H1 (cell line): ENCODE measurements around the gene CHST12. TPM values are rescaled to one million over a fixed set of nuclear protein-coding genes. Genes with fewer than 3 reads are reported as not detected.

Experiments used
- CTBP2 ChIP-seq: IDR thresholded peaks from 2 replicates; pipeline ENCODE4 v1.7.0; 2011; ENCODE audit warnings: borderline replicate concordance, mild to moderate bottlenecking, moderate library complexity, mixed read lengths, low read length; ENCODE audit not compliant: insufficient read depth, insufficient read length
- GTF2F1 ChIP-seq: IDR thresholded peaks from 2 replicates; pipeline ENCODE4 v1.6.1; 2012; ENCODE audit warnings: low read depth, low read length, improper control_type of control experiment, borderline replicate concordance
- SIN3A ChIP-seq, 2 experiments: IDR thresholded peaks in 1 of 2; conservative IDR thresholded peaks in 1 of 2; 2 replicates each; pipeline ENCODE4 v1.6.1; 2011 to 2012; ENCODE audit warnings: low read length in 2 of 2, improper control_type of control experiment in 1 of 2, low read depth in 1 of 2, mild to moderate bottlenecking in 1 of 2
- SP1 ChIP-seq: IDR thresholded peaks from 2 replicates; pipeline ENCODE4 v1.6.1; 2011; ENCODE audit warnings: low read depth, low read length
- SP2 ChIP-seq: IDR thresholded peaks from 2 replicates; pipeline ENCODE4 v1.6.1; 2012; ENCODE audit warnings: mild to moderate bottlenecking, low read length, inconsistent platforms
- SP4 ChIP-seq: IDR thresholded peaks from 2 replicates; pipeline ENCODE4 v1.6.1; 2012; ENCODE audit warnings: low read length, inconsistent platforms
- polyA plus RNA-seq, 7 experiments: library from polyadenylated mRNA; depleted of rRNA in 3 of 7; stranded (reverse) in 5 of 7; unstranded in 2 of 7; fragments of >200 nt in 5 of 7; fragments of 200-250 nt in 2 of 7; gene quantifications; 1 replicate in 5 of 7; 2 replicates in 1 of 7; 4 replicates in 1 of 7; pipeline versions ENCODE4 v1.2.1 to v1.2.3, GENCODE V29; 2011 to 2013; ENCODE audit warnings: missing spikeins in 2 of 7, mixed read lengths in 2 of 7
- total RNA-seq: library from RNA; stranded (reverse); fragmentation: NEBNext Ultra II Directional; extraction: Animal tissue kit (Norgen Biotek cat#: 25700); gene quantifications from 2 replicates; pipeline ENCODE4 v1.2.1, GENCODE V29; 2021
- TF ChIP-seq, protein P1 (sequence below): fragments of 300-600 bp; sonication (generic); IDR thresholded peaks from 2 replicates; pipeline ENCODE4 v1.7.1; 2012; ENCODE audit warnings: low read length, moderate library complexity, mild to moderate bottlenecking, inconsistent platforms; ENCODE audit not compliant: insufficient replicate concordance

The CHST12 gene
- total and polyA plus RNA-seq, 2 of the 8 experiments (the other 6 are each of a cell fraction or from before 2014, with no cell fraction given) = 13.4 to 24.1 TPM

DNA sequence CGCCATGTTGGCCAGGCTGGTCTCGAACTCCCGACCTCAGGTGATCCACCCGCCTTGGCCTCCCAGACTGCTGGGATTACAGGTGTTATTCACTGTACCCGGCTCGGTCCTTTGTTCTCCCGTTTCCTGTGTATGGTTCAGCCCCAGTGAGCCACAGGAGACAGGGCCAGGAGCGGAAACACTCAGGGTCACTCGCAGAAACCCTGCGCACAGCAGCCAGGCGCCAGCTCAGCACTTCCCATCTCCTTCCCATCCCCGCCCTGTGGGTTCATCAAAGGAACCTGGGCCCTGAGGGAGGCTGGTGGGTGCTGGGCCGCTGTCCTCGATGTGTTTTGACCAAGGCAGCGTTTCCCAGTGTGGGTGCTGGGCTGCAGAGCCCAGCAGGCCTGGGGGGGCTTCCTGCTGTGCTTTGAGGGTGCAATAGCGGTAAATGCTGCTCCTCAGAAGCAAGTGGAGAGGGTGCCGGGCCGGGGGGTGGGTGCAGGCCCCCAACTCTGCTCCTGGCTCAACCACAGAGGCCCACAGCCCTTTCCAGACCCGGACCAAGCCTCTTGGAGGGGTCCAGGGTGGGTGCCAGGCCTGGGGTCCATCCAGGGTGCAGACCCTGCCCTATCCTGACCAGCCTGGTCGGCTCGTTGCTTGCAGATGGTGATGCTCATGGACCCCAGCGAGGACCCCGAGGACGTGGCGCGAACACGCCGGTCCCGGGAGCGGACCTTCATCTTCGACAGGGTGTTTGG, 15.3 kb upstream of the CHST12 start (continued):
- TF ChIP-seq, protein P1, sequence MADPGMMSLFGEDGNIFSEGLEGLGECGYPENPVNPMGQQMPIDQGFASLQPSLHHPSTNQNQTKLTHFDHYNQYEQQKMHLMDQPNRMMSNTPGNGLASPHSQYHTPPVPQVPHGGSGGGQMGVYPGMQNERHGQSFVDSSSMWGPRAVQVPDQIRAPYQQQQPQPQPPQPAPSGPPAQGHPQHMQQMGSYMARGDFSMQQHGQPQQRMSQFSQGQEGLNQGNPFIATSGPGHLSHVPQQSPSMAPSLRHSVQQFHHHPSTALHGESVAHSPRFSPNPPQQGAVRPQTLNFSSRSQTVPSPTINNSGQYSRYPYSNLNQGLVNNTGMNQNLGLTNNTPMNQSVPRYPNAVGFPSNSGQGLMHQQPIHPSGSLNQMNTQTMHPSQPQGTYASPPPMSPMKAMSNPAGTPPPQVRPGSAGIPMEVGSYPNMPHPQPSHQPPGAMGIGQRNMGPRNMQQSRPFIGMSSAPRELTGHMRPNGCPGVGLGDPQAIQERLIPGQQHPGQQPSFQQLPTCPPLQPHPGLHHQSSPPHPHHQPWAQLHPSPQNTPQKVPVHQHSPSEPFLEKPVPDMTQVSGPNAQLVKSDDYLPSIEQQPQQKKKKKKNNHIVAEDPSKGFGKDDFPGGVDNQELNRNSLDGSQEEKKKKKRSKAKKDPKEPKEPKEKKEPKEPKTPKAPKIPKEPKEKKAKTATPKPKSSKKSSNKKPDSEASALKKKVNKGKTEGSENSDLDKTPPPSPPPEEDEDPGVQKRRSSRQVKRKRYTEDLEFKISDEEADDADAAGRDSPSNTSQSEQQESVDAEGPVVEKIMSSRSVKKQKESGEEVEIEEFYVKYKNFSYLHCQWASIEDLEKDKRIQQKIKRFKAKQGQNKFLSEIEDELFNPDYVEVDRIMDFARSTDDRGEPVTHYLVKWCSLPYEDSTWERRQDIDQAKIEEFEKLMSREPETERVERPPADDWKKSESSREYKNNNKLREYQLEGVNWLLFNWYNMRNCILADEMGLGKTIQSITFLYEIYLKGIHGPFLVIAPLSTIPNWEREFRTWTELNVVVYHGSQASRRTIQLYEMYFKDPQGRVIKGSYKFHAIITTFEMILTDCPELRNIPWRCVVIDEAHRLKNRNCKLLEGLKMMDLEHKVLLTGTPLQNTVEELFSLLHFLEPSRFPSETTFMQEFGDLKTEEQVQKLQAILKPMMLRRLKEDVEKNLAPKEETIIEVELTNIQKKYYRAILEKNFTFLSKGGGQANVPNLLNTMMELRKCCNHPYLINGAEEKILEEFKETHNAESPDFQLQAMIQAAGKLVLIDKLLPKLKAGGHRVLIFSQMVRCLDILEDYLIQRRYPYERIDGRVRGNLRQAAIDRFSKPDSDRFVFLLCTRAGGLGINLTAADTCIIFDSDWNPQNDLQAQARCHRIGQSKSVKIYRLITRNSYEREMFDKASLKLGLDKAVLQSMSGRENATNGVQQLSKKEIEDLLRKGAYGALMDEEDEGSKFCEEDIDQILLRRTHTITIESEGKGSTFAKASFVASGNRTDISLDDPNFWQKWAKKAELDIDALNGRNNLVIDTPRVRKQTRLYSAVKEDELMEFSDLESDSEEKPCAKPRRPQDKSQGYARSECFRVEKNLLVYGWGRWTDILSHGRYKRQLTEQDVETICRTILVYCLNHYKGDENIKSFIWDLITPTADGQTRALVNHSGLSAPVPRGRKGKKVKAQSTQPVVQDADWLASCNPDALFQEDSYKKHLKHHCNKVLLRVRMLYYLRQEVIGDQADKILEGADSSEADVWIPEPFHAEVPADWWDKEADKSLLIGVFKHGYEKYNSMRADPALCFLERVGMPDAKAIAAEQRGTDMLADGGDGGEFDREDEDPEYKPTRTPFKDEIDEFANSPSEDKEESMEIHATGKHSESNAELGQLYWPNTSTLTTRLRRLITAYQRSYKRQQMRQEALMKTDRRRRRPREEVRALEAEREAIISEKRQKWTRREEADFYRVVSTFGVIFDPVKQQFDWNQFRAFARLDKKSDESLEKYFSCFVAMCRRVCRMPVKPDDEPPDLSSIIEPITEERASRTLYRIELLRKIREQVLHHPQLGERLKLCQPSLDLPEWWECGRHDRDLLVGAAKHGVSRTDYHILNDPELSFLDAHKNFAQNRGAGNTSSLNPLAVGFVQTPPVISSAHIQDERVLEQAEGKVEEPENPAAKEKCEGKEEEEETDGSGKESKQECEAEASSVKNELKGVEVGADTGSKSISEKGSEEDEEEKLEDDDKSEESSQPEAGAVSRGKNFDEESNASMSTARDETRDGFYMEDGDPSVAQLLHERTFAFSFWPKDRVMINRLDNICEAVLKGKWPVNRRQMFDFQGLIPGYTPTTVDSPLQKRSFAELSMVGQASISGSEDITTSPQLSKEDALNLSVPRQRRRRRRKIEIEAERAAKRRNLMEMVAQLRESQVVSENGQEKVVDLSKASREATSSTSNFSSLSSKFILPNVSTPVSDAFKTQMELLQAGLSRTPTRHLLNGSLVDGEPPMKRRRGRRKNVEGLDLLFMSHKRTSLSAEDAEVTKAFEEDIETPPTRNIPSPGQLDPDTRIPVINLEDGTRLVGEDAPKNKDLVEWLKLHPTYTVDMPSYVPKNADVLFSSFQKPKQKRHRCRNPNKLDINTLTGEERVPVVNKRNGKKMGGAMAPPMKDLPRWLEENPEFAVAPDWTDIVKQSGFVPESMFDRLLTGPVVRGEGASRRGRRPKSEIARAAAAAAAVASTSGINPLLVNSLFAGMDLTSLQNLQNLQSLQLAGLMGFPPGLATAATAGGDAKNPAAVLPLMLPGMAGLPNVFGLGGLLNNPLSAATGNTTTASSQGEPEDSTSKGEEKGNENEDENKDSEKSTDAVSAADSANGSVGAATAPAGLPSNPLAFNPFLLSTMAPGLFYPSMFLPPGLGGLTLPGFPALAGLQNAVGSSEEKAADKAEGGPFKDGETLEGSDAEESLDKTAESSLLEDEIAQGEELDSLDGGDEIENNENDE = no peak
- TF ChIP-seq SP4 = no peak
- no peak for TF ChIP-seq CTBP2
- no peak for TF ChIP-seq SIN3A (conservative IDR thresholded peaks at IDR 0.05 in 1 of 2, IDR thresholded peaks at IDR 0.05 in 1 of 2; ENCODE audit: low read depth in 1 of 2, low read length in 2 of 2)
- no peak for TF ChIP-seq SP2
- TF ChIP-seq GTF2F1 = no peak
- no peak for TF ChIP-seq SP1
